Neural progenitor cell (in vitro differentiated cells): ENCODE measurements around the gene GALNTL6. TPM values are rescaled to one million over a fixed set of nuclear protein-coding genes. Genes with fewer than 3 reads are reported as not detected.

Experiments
- DNase-seq: peaks from one replicate; pipeline ENCODE4 v3.0.0-alpha.2; 2016; ENCODE audit warnings: low spot score
- H2AFZ ChIP-seq: fragments of 200-600 bp; sonication (generic); replicated peaks from 2 replicates; pipeline ENCODE4 v1.6.1; 2016; ENCODE audit warnings: antibody characterized with exemption
- H3F3A ChIP-seq: fragments of 200-600 bp; sonication (generic); 2 replicates; pipeline ENCODE4 v1.6.1; 2016; ENCODE audit warnings: antibody characterized with exemption, low read depth
- H3K27ac ChIP-seq: fragments of 200-600 bp; sonication (generic); 2 replicates; pipeline ENCODE4 v1.5.1; 2016; ENCODE audit warnings: mild to moderate bottlenecking
- H3K27me3 ChIP-seq: fragments of 200-600 bp; sonication (generic); 2 replicates; pipeline ENCODE4 v1.6.1; 2016; ENCODE audit warnings: mild to moderate bottlenecking, moderate library complexity
- H3K36me3 ChIP-seq: fragments of 200-600 bp; sonication (generic); 2 replicates; pipeline ENCODE4 v1.5.1; 2016
- H3K4me1 ChIP-seq: fragments of 200-600 bp; sonication (generic); 2 replicates; pipeline ENCODE4 v1.6.1; 2016; ENCODE audit warnings: mixed run types
- H3K4me2 ChIP-seq: fragments of 200-600 bp; sonication (generic); 2 replicates; pipeline ENCODE4 v1.6.1; 2016
- H3K4me3 ChIP-seq: fragments of 200-600 bp; sonication (generic); 2 replicates; pipeline ENCODE4 v1.5.1; 2016
- H3K79me2 ChIP-seq: fragments of 200-600 bp; sonication (generic); 2 replicates; pipeline ENCODE4 v1.6.1; 2016; ENCODE audit warnings: low read depth
- H3K9ac ChIP-seq: fragments of 200-600 bp; sonication (generic); 2 replicates; pipeline ENCODE4 v1.6.1; 2016
- H3K9me3 ChIP-seq: fragments of 200-600 bp; sonication (generic); 2 replicates; pipeline ENCODE4 v1.5.1; 2016; ENCODE audit warnings: low read depth
- H4K20me1 ChIP-seq: fragments of 200-600 bp; sonication (generic); 2 replicates; pipeline ENCODE4 v1.6.1; 2016; ENCODE audit warnings: low read depth
- H3K27ac Mint-ChIP-seq: 3 replicates; pipeline ENCODE4 v1.8.0; 2021; ENCODE audit warnings: mixed read lengths
- H3K27me3 Mint-ChIP-seq: 2 replicates; pipeline ENCODE4 v1.8.0; 2022; ENCODE audit warnings: low read depth, mild to moderate bottlenecking, inconsistent platforms, moderate library complexity, mixed read lengths; ENCODE audit not compliant: insufficient read depth
- H3K36me3 Mint-ChIP-seq: 3 replicates; pipeline ENCODE4 v1.8.0; 2021; ENCODE audit warnings: mixed read lengths
- H3K4me1 Mint-ChIP-seq: 3 replicates; pipeline ENCODE4 v1.8.0; 2021; ENCODE audit warnings: mixed read lengths
- H3K4me3 Mint-ChIP-seq: 3 replicates; pipeline ENCODE4 v1.8.0; 2021; ENCODE audit warnings: mild to moderate bottlenecking, moderate library complexity, mixed read lengths
- H3K9me3 Mint-ChIP-seq: 3 replicates; pipeline ENCODE4 v1.8.0; 2020; ENCODE audit warnings: mixed read lengths
- CTCF ChIP-seq: fragments of 200-600 bp; sonication (generic); IDR thresholded peaks from 2 replicates; pipeline ENCODE4 v1.5.1; 2017; ENCODE audit warnings: antibody characterized with exemption, mild to moderate bottlenecking
- EZH2 ChIP-seq: fragments of 200-600 bp; sonication (generic); IDR thresholded peaks from 2 replicates; pipeline ENCODE4 v1.6.1; 2017; ENCODE audit warnings: antibody characterized with exemption, mild to moderate bottlenecking, moderate library complexity
- EZH2phosphoT487 ChIP-seq: fragments of 200-600 bp; sonication (generic); IDR thresholded peaks from 2 replicates; pipeline ENCODE4 v1.6.1; 2017; ENCODE audit warnings: antibody characterized with exemption
- total RNA-seq: library from RNA; depleted of rRNA; stranded (reverse); fragments of >200 nt; gene quantifications from 2 replicates; pipeline ENCODE4 v1.2.3, GENCODE V29; 2015; ENCODE audit warnings: low replicate concordance

The GALNTL6 gene
- total RNA-seq, 1 donor from 2014 or later: 0.15 TPM

- H2AFZ ChIP-seq: peak overlapping the region; percentile 27
Measured at GRCh38 chr4:172601195-172601594, 788.0 kb downstream of the GALNTL6 start.

GRCh38 chr4:172619218-172619617 lies 806.0 kb downstream of the GALNTL6 start:
- H2AFZ ChIP-seq: no peak overlapping the region
- no peak overlapping the region for H3K9ac ChIP-seq
- H3K4me1 ChIP-seq: peaks cover 5% of the 10 kb centered on the region
- H3K27me3 ChIP-seq: no peaks in the 10 kb centered on the region
- Mint-ChIP-seq H3K36me3 (no peaks in the 10 kb centered on the region), H3K27ac (no peak overlapping the region), H3K27me3 (no peaks in the 10 kb centered on the region), H3K9me3 (no peaks in the 10 kb centered on the region), H3K4me3 (no peak overlapping the region), H3K4me1 (no peaks in the 10 kb centered on the region)
- no peak for DNase-seq
- H4K20me1 ChIP-seq: no peaks in the 10 kb centered on the region
- TF ChIP-seq EZH2 (no peak), CTCF (no peak), EZH2phosphoT487 (no peak)
- H3K4me3 ChIP-seq: no peak overlapping the region
- no peak overlapping the region for H3K4me2 ChIP-seq
- H3F3A ChIP-seq: no peaks in the 10 kb centered on the region
- no peaks in the 10 kb centered on the region for H3K9me3 ChIP-seq
- H3K79me2 ChIP-seq: no peaks in the 10 kb centered on the region
- H3K27ac ChIP-seq: no peak overlapping the region
- no peaks in the 10 kb centered on the region for H3K36me3 ChIP-seq

More at GRCh38 chr4:172601195-172601594, 788.0 kb downstream of the GALNTL6 start:
- no peaks in the 10 kb centered on the region for H4K20me1 ChIP-seq
- H3K4me1 ChIP-seq: peaks cover 14% of the 10 kb centered on the region
- Mint-ChIP-seq H3K4me1 (peaks cover 48% of the 10 kb centered on the region), H3K36me3 (no peaks in the 10 kb centered on the region), H3K27ac (peak overlapping the region; percentile 52), H3K27me3 (no peaks in the 10 kb centered on the region), H3K4me3 (no peak overlapping the region), H3K9me3 (peaks cover 2% of the 10 kb centered on the region)
- no peaks in the 10 kb centered on the region for H3K79me2 ChIP-seq
- no peak overlapping the region for H3K9ac ChIP-seq
- no peaks in the 10 kb centered on the region for H3K9me3 ChIP-seq
- peak overlapping the region; percentile 59 for H3K4me2 ChIP-seq
- no peaks in the 10 kb centered on the region for H3K27me3 ChIP-seq
- peak; percentile 74 for DNase-seq
- TF ChIP-seq EZH2phosphoT487 (no peak), EZH2 (no peak), CTCF (no peak)
- H3K36me3 ChIP-seq: no peaks in the 10 kb centered on the region
- no peak overlapping the region for H3K4me3 ChIP-seq
- H3K27ac ChIP-seq: no peak overlapping the region
- H3F3A ChIP-seq: no peaks in the 10 kb centered on the region

- Histone ChIP-seq H3K27me3 (no peaks in the 10 kb centered on the region), H3K36me3 (no peaks in the 10 kb centered on the region), H3K4me1 (peaks cover 5% of the 10 kb centered on the region), H3K9ac (no peak overlapping the region), H3K4me3 (no peak overlapping the region), H2AFZ (no peak overlapping the region), H3K9me3 (no peaks in the 10 kb centered on the region), H3F3A (no peaks in the 10 kb centered on the region), H3K4me2 (no peak overlapping the region), H4K20me1 (no peaks in the 10 kb centered on the region), H3K27ac (no peak overlapping the region), H3K79me2 (no peaks in the 10 kb centered on the region)
- Mint-ChIP-seq H3K27ac (no peak overlapping the region), H3K4me3 (no peak overlapping the region), H3K9me3 (no peaks in the 10 kb centered on the region), H3K4me1 (no peaks in the 10 kb centered on the region), H3K27me3 (no peaks in the 10 kb centered on the region), H3K36me3 (no peaks in the 10 kb centered on the region)
- no peak for DNase-seq
- TF ChIP-seq EZH2phosphoT487 (no peak), EZH2 (no peak), CTCF (no peak)
Measured at GRCh38 chr4:172619798-172620197, 806.6 kb downstream of the GALNTL6 start.

- H3K27me3 ChIP-seq: no peaks in the 10 kb centered on the region
- H3K9me3 ChIP-seq: no peaks in the 10 kb centered on the region
- no peak for TF ChIP-seq EZH2phosphoT487
- no peak for TF ChIP-seq EZH2
- TF ChIP-seq CTCF: no peak
- no peaks in the 10 kb centered on the region for H3K36me3 ChIP-seq
- H3K9me3 Mint-ChIP-seq: peaks cover 2% of the 10 kb centered on the region
- peaks cover 3% of the 10 kb centered on the region for H3K4me1 Mint-ChIP-seq
- H3K4me3 Mint-ChIP-seq: no peak overlapping the region
- no peak overlapping the region for H2AFZ ChIP-seq
- no peaks in the 10 kb centered on the region for H3K27me3 Mint-ChIP-seq
- no peaks in the 10 kb centered on the region for H3F3A ChIP-seq
- H3K36me3 Mint-ChIP-seq: no peaks in the 10 kb centered on the region
- H3K4me1 ChIP-seq: no peaks in the 10 kb centered on the region
- no peak overlapping the region for H3K27ac ChIP-seq
- no peak overlapping the region for H3K9ac ChIP-seq
- no peak for DNase-seq
- no peaks in the 10 kb centered on the region for H3K79me2 ChIP-seq
- no peak overlapping the region for H3K4me3 ChIP-seq
- H3K27ac Mint-ChIP-seq: no peak overlapping the region
- H3K4me2 ChIP-seq: no peak overlapping the region
- H4K20me1 ChIP-seq: no peaks in the 10 kb centered on the region
Measured at GRCh38 chr4:172628263-172628662, 815.1 kb downstream of the GALNTL6 start.
